SK-N-MC (cell line): ENCODE data around the gene TMEM154.

Experiments used
- EZH2 ChIP-seq: fragments of 200-600 bp; sonication (generic); IDR thresholded peaks from one replicate; pipeline ENCODE4 v1.6.1; 2017; ENCODE audit warnings: antibody characterized with exemption
- POLR2AphosphoS5 ChIP-seq: IDR thresholded peaks from 2 replicates; pipeline ENCODE4 v1.6.1; 2012; ENCODE audit warnings: mild to moderate bottlenecking, low read depth, low read length, borderline replicate concordance

- no peak for TF ChIP-seq POLR2AphosphoS5
- no peak for TF ChIP-seq EZH2
Observed at GRCh38 chr4:152635851-152636250, 43.9 kb downstream of the TMEM154 start.
